HG02970 (cell line): Measurements from ENCODE around the gene DBX1.
"Not testable (repeated sequence)": the region's sequence is repeated elsewhere in the genome, so short reads cannot be mapped to it uniquely, and the experiment has no call there.

Experiments
- ATAC-seq: cut with Tn5 transposase; IDR thresholded peaks from one replicate; pipeline ENCODE4 v1.9.1; 2021; ENCODE audit warnings: mild to moderate bottlenecking, moderate library complexity, moderate number of reproducible peaks; ENCODE audit not compliant: unreplicated experiment, low FRiP score

DBX1 gene

DNA sequence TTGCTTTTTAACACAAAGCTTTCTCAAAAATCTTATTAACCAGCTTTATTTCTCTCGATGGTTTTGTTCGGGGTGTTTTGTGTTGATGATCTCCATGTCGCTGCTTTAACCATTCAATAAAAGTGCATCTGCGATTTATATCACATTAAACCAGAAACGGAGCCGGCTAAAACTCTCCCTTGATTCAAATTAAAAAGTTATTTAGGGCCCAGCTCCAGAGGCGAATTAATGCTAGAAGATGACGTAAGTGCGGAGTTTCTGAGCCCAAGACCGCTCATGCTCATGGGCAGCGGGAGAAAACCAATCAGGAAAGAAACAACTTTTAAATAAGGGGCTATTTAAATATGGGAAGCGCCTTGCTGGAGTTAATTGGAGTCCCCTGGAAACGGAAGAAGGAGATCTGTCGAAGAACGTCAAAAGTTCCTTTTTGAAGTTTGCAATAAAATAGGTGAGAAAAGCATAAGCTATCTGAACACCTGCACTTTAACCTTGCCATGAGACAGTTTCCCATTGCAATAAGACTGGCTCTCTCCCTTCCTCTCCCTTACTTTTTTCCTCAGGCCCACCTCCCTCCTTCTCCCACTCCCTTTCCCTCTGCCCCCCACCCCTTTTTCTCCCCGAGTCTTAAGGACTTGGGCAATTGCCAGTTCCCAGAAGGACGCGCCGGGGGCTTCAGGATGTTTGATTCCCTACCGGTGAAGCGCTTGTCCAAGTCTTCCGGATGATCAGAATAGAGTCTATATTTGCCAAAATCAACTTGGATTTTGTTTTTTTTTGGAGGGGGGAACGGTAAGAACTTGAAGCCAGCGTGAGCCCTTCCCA lies 1.9 kb upstream of the DBX1 start:
- no peak for ATAC-seq

DNA sequence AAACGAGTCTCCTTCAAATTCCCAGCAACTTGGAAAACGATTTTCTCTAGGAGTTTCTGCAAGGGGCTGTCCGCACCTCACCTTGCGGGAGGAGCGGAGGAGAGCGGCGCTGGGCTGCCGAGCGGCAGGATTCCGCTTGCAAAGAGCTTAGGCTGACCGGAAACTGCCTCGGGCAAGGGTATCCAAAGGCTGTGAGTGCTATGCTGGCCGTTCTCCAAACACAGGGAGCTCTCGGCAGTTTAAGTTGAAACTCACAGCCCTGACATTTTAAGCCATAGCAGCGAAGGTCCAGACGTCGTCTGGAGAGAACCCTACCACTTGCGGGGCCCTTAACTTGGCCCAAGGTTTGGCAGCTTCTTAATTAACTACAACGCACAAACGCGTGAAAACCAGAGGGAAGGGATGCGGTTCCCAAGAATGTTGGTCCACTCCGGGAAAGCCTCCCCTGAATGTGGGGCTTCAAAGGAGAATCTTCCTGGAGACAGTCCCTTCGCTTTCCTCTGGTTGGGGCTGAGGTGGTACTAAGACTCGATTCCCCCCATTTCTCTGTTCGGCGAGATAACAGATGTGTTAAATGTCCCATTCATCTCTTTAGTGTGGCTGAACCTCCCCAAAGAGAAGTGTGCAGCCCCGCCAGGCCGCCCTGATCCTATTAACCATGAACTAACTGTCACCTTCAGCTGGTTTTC lies 1.1 kb upstream of the DBX1 start:
- no peak for ATAC-seq

DNA sequence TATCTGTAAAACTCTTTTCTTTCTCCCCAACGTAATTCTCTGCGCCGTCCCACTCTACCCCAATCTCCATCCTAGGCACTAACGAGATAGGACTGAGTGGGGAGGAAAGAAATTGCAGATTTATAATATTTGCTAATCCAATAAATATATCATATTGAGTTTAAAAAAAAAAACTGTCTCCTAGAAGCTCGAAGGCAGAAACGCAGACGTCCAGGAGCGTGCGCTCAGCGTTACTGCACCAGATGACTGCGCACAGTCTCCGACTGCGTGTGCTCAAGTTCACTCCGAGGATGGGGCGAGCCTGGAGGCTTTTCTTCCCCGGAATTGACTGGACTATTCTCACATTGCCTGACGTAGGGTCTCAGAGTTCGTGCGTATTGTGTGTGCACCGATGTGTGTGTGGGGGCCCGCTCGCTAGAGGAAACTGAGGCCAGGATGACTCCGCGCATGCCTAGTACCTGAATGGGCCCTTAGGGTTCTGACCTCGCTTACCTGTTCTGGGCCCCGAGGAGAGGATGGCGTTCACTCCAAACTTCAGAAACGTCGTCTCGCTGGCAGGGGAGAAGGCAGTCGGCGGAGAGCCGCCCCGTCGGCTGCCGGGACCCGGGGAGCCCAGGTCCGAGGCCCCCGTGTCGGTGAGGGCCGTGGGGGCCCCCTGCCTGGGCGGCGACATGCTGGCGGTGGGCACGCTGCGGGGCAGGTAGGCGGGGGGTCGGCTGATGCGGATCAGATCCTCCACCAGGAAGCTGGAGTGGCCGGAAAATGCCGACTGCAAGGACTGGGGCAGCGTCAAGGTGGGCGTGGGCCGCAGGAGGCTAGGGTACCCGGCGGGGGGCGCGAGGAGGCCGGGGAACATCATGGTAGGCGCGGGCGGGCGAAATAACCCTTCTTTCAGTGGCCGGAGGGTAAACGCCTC lies 551 bp downstream of the DBX1 start:
- ATAC-seq, result no peak

DNA sequence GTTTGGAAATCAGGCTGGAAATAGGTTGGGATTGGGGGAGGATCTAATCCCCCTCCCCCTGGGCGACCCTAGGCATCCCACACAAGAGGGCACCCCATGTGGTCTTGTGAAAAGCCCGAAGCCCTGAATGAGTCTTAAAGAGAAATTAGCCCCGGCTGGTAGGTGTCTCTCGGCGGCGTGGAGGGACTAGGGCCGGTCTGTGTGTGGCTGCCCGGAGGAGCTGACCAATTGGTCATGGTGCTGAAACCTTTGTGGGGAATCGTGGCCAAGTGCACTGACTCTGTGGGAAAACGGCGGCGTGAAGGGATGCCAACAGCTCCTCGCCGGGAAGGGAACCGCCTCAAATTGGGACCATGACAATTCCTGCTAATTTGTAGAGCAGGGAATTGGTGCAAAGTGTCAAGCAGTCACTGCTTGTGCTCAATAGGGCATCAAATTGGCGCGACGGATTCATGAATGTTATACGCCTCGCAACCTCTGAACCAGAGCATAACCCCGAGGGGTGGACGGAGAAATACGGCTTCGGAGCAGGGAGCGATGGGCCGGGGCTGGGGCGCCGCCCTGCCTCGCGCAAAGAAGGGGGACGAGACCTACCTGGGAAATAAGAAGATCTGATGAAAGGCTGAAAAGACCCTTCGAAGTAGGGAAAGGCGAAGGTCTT lies 1.5 kb downstream of the DBX1 start:
- no peak for ATAC-seq

DNA sequence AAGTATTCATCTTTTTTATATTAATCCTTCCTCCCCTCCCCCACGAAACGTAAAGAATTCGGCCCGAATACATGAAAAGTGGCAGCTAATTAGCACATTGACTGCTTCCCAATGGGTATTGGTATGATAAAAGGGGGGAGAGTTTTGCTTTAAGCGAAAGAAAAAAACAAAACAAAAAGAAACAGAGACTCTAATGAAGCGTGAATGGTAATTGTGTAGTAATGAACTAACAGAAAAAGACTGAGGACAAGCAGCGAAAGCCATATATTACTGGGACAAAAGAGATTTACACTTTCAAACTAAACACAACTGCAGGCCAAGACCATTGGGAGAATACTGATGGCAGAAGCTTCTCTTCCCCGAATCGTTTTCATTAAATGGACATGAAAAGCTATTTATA lies 2.5 kb downstream of the DBX1 start:
- ATAC-seq, result no peak

DNA sequence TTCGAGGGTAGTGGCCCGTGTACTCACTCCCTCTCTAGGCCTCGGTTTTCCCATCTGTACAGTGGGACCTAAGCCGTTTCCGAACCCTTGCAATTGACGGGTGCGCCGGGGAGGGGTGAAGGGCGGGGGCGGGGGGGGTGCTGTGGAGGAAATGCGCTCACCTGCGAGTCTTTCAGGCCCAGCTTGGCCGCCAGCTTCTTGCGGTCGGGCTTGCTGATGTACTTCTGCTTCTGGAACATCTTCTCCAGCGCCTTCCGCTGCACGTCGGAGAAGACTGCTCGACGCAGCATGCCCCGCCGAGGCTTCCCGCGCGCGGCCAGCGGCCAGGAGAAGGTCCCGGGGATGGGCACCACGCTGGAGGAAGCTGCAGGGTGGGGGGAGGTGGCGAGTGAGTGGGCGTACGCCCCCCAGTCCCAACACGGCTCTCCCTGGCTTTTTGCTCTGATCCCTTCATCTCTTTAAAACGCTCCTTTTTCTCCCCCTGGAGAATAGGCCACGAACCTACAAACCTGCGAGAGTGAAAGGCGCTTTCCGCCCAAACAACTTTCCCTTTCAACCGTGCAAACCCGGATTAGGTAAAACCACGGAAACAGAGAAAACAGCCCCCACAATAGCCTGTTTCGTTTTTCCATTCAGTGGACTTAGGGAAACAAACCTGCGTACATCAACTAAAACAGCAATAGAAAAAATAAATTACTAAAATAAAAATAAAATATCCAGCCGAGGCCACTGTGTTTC lies 3.2 kb downstream of the DBX1 start:
- ATAC-seq, result no peak

DNA sequence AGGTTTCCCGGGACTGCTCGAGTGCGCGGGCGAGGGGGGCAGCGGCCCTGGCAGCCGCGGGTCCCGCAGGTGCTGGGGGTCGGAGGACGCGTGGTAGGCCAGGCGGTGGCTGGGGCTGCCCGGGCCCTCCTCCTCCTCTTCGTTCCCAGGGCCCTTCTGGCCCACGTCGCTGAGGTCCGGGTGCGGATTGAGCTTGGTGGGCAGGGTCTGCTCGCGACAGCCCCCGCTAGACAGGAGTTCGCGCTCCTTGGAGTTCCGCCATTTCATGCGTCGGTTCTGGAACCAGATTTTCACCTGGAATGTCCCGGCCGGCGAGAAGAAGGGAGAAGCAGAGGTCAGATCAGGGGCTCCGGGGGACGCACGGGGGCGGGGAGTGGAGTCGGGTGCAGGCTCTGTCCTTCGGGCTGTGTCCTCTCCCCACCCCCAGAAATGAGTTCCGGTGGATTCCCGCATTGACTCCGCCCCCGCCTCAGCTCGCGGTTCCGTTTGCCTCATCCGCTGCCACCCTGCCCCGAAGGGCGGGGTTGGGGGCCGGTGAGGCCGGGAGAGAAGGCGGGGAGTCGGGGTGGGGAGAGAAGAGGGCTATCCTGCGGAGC lies 3.9 kb downstream of the DBX1 start:
- no peak for ATAC-seq

DNA sequence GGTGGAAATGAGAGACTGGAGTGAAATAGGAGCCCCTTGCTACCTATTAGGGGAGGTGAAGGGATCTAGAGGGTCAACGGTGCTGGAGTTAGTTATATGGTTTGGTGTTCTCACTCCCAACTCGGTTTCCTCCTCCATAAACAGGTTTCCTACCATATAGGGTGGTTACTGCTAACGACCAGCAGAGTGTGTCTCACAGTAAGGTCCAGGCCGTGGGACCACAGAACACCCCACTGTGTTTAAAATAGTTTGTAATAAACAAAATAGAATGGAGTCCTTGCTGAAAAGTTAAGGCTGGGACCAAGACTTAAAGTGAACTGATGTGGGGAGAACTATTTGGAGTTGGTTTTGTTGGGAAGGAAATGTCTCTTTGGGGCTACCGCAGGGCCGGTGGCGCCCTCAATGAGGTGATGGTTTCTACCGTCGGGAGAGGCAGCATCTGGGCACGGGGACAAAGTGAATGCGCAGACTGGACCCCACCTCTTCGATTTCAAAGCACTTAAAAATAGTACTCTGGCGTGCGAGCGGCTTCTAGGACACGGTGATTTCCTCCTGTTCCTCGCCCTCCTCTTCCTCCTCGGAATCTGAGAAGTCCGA lies 4.5 kb downstream of the DBX1 start:
- no peak for ATAC-seq

DNA sequence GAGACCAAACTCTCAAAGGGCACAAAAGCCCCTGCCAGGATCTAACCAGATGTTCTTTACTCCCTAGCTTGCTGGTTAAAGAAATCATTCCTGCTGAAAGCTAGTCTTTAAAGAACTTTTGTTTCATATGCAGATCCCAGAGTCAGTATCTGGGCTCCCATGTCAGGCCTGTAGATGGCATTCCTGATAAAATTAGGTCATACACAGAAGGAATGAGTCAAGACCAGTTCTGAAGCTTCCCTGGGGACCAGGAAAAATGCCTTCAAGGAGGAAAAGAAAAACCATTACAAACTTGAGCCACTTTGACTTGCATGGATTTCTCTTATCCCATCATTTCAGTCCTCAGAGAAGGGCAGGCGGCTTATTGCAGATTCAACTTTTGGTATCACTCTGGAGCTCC lies 5.9 kb downstream of the DBX1 start:
- ATAC-seq, result no peak

DNA sequence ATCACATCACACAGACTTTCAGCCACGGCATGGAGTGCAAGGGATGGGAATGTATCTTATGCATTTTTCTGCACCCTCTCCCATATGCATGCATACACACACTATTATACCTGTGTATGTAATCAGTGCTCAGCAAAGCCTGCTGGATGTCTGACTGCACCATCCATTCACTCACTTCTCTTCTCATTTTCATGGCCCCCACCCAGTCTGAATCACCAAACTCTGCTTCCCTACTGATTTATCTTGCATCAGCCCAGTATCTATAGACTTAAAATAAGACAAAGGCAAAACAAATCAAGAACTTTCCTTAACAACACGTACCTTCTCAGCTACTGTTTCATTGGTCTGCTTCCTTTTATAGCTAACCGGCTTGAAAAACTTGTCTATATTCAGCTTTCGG lies 21.6 kb downstream of the DBX1 start:
- ATAC-seq, result no peak

DNA sequence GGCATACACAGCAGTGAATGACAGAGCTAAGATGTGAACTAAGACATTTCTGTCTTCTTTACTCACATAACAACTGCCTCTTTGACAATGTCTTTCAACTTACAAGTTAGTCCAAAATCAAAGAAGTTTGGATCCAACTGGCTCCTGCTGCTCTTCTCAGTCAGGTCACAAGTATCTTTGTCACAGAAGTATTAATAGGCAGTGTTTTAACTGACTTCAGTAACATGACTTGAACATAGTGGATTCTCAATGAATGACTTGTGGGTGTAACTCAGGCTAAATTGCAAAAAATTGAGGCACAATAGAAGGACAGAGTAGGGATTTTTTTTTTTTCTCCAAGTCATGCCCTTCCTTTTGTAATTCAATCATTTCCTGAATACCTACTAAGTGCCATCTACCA lies 22.6 kb downstream of the DBX1 start:
- ATAC-seq, result no peak

DNA sequence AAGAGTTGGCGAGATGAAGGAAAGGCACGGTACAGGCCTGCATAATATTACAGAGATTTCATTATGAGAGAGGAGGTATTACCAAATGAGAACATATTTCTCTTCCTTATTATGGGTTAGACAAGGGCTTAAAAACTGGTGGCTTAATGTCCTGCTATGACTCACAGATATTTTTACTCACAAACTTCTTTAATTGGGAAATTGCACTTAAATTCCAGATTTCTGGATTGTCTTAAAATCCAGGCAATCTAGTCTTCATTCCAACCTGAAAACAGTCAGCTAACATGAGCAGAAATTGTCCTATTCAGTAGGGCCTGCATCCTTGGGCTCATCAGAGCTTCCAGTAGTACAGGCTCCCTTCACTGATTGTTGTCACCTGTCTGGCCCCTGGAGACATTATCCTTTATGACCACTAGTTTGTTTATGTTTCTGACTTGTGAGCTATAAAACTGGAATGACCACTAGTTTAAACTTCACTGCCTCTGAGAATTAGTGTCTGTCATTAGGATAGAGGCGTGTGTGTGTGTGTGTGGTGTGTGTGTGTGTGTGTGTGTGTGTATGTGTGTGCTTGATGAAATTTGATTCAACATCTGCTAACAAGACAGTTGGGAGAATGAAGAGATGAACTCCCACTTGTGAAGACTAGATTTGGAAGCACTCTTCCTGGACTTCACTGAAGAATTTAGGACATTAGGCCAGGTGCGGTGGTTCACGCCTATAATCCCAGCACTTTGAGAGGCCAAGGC lies 25.1 kb downstream of the DBX1 start:
- ATAC-seq, result no peak

DNA sequence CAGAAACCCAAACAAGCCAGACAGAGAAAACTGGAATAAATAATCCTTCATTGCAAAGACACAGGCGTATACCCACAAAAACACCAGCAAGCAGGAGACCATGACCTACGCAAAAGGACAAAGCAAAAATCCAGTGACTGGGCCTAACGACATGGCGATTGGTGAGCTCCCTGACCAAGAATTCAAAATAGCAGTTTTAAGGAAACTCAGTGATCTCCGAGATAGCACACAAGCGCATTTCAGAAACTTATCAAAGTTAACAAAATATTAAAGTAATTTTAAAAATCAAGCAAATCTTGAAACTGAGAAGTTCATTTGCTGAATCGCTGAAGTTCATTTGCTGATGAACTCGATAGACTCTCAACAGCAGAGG lies 27.6 kb downstream of the DBX1 start:
- no peak for ATAC-seq

DNA sequence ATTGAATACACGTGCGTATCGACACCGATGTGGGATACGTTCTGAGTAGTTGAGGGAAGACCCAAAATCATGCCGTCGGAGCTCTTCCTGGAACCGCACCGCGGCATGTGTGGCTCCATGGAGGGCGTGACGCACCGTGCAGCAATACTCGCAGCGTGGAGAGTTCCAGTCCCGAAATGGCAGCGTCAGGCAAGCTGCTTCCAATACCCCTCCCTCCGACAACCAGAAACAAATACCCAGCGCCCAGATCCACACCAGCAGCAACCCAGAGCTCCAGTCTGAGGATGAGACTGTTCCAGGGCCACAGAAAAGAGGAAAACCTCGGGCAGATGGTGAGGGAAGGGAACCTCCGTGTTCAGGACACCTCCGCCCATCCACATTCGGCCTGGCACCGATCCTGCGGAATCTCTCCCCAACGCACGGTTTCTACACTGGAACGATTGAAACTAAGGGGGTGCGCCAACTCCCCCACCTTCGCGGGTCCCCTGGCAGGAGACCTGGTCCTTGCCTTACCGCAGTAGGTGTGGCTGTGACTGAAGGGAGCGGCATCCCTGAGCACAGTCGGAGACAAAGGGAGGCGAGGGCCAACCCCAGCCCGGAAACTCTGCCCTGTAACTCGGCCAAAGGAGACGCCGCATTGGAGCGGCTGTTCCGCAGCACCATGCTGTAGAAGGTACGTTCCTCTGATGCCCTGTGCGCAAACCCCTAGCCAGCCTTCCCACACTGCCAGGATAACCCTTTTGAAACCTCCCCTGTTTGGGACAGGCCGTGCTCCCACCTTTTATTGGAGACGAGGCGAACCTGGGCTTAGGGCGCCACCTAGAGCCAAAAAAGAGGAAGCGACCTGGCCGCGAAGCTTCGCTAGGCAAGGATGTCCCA lies 28.2 kb downstream of the DBX1 start:
- ATAC-seq, result no peak

DNA sequence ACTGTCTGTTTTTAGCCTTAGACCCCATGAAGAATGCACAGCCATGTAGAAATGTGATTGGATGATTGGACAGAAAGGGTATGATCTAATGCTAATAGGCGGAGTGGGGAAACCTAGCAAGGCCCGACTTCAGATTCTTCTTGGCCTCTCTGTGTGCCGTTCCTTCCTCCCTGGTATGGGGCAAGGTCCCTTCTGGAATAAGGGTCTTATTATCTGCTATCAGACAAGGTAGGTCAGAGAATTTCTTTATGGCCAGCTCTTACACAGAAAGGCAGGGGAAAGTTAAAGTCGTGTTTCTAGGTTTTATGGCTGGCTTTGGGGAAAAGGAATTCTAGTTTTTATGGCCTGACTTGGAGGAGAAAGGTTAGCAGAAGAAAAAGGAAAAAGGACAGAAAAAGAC lies 30.6 kb downstream of the DBX1 start:
- ATAC-seq, result no peak

DNA sequence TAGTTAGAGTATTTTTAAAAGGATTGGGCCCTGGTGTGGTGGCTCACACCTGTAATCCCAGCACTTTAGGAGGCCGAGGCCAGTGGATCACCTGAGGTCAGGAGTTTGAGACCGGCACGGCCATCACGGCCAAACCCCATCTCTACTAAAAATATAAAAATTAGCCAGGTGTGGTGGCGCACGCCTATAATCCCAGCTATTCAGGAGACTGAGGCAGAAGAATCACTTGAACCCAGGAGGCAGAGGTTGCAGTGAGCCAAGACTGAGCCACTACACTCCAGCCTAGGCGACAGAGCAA lies 31.8 kb downstream of the DBX1 start:
- not testable (repeated sequence) for ATAC-seq

DNA sequence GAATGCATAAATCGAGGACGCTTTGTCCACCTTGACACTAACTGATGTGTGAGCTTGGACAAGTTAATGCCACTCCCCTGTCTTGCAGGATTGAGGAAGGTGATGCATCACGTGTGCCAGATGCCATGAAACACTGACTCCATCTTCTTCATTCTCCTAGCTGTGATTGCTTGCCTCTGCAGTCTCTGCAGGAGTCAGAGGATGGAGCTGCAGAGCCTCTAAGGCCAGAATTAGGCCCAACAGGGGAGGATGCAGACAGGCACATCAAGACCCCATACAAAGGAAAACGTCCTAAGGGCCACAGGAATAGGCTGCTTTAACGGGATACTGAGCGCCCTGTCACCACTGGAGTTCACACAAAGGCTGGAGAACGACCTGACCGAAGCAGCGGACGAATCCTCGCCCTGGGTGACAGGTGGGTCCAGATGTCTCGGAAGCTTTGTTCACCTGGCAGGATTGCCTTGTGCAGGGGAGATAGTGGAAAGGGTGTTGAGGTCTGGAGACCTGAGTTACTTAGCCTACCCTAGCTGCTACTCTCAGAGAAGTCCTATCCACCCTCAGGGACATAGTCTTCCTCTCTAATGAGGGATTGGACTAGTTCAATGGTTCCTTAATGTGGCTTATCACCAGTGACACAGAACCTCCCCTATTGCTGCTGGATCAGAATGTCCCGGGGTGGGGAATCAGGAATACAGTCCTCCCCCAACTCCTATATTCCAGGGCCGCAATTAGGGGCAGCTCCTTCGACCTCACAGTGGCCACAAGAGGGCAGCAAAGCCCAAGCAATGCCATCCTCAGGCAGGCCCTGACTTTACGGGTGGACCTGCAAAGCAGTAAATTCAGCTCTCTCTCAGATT lies 32.4 kb downstream of the DBX1 start:
- ATAC-seq, result peak; percentile 56
